Measurements from ENCODE around the gene YPEL2. TPM values are rescaled to one million over a fixed set of nuclear protein-coding genes. Genes with fewer than 3 reads are reported as not detected.

YPEL2 gene
- total RNA-seq, 1 experiment from 2014 or later: 2.2 TPM

DNA sequence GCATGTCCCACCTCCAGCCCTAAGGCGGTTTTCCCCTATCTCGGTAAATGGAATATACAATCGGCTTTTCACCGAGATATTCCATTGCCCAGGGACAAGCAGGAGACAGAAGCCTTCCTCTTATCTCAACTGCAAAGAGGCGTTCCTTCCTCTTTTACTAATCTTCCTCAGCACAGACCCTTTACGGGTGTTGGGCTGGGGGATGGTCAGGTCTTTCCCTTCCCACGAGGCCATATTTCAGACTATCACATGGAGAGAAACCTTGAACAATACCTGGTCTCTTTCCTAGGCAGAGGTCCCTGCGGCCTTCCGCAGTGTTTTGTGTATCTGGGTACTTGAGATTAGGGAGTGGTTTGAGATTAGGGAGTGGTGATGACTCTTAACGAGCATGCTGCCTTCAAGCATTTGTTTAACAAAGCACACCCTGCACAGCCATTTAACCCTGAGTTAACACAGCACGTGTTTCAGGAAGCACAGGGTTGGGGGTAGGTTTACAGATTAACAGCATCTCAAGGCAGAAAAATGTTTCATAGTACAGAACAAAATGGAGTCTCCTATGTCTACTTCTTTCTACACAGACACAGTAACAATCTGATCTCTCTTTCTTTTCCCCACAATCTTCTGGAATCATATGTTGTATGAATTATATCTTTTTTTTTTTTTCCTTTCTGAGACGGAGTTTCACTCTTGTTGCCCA is 41.0 kb upstream of the YPEL2 start (continued):
- TF ChIP-seq, protein P1, sequence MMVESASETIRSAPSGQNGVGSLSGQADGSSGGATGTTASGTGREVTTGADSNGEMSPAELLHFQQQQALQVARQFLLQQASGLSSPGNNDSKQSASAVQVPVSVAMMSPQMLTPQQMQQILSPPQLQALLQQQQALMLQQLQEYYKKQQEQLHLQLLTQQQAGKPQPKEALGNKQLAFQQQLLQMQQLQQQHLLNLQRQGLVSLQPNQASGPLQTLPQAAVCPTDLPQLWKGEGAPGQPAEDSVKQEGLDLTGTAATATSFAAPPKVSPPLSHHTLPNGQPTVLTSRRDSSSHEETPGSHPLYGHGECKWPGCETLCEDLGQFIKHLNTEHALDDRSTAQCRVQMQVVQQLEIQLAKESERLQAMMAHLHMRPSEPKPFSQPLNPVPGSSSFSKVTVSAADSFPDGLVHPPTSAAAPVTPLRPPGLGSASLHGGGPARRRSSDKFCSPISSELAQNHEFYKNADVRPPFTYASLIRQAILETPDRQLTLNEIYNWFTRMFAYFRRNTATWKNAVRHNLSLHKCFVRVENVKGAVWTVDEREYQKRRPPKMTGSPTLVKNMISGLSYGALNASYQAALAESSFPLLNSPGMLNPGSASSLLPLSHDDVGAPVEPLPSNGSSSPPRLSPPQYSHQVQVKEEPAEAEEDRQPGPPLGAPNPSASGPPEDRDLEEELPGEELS (CRISPR knock-in tag; IDR thresholded peaks at IDR 0.05): peak; percentile 30; the same call in 1 of the 2 replicates
- TF ChIP-seq FOXK1 (CRISPR knock-in tag; IDR thresholded peaks at IDR 0.05) (peak; percentile 38; the same call in 1 of the 2 replicates), CREM (CRISPR knock-in tag; IDR thresholded peaks at IDR 0.05) (0 out of 2 replicates have a peak, but pooled peaks have one; percentile 44)
- TF ChIP-seq, protein P2, sequence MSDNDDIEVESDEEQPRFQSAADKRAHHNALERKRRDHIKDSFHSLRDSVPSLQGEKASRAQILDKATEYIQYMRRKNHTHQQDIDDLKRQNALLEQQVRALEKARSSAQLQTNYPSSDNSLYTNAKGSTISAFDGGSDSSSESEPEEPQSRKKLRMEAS (CRISPR knock-in tag; IDR thresholded peaks at IDR 0.05): peak; percentile 52; the same call in 1 of the 2 replicates
- TF ChIP-seq, protein P3, sequence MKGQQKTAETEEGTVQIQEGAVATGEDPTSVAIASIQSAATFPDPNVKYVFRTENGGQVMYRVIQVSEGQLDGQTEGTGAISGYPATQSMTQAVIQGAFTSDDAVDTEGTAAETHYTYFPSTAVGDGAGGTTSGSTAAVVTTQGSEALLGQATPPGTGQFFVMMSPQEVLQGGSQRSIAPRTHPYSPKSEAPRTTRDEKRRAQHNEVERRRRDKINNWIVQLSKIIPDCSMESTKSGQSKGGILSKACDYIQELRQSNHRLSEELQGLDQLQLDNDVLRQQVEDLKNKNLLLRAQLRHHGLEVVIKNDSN (CRISPR knock-in tag; IDR thresholded peaks at IDR 0.05): peak; percentile 44; the same call in 1 of the 2 replicates
- TF ChIP-seq, protein P4, sequence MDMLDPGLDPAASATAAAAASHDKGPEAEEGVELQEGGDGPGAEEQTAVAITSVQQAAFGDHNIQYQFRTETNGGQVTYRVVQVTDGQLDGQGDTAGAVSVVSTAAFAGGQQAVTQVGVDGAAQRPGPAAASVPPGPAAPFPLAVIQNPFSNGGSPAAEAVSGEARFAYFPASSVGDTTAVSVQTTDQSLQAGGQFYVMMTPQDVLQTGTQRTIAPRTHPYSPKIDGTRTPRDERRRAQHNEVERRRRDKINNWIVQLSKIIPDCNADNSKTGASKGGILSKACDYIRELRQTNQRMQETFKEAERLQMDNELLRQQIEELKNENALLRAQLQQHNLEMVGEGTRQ (CRISPR knock-in tag; IDR thresholded peaks at IDR 0.05): peak; percentile 48; the same call in 1 of the 2 replicates

GRCh38 chr17:59292174-59292523 is 39.3 kb upstream of the YPEL2 start:
- peaks cover 18% of the 10 kb centered on the region for H3K4me1 Mint-ChIP-seq
- ChIA-PET POLR2A (interaction anchor here (0.6 kb wide), 1 partner anchor 554 kb away, joined by 3 read pairs; no protein-coding TSS in a partner anchor), CTCF (no interaction called here)
- no peak overlapping the region for H3K27ac Mint-ChIP-seq
- peaks cover 2% of the 10 kb centered on the region; the same call in 1 of the 2 replicates for H3K36me3 Mint-ChIP-seq
- H3K9me3 Mint-ChIP-seq: no peaks in the 10 kb centered on the region
- peaks cover 100% of the 10 kb centered on the region for H3K27me3 Mint-ChIP-seq (ENCODE audit: low read depth)
- DNase-seq (ENCODE audit: low spot score) (no peak), ATAC-seq (no peak)
- TF ChIP-seq, protein P2 (CRISPR knock-in tag; IDR thresholded peaks at IDR 0.05): no peak
- no peak for TF ChIP-seq ZNF396 (CRISPR knock-in tag; IDR thresholded peaks at IDR 0.05; ENCODE audit: borderline replicate concordance)
- TF ChIP-seq NFATC4 (CRISPR knock-in tag; IDR thresholded peaks at IDR 0.05): no peak
- TF ChIP-seq ZNF121 (CRISPR knock-in tag; IDR thresholded peaks at IDR 0.05): no peak
- no peak for TF ChIP-seq ZNF281 (CRISPR knock-in tag; IDR thresholded peaks at IDR 0.05)
- no peak for TF ChIP-seq ETV6 (CRISPR knock-in tag; IDR thresholded peaks at IDR 0.05)
- no peak for TF ChIP-seq ZNF416 (CRISPR knock-in tag; IDR thresholded peaks at IDR 0.05)
- TF ChIP-seq RELA (CRISPR knock-in tag; IDR thresholded peaks at IDR 0.05; ENCODE audit: borderline replicate concordance): no peak
- no peak for TF ChIP-seq EMX1 (CRISPR knock-in tag; IDR thresholded peaks at IDR 0.05)
- no peak for TF ChIP-seq HMGXB4 (CRISPR knock-in tag; IDR thresholded peaks at IDR 0.05)
- H3K4me3 Mint-ChIP-seq: no peak overlapping the region

All from WTC11 (cell line).